HFFc6 (cell line): ENCODE data around the gene MAPRE2. TPM values are rescaled to one million over a fixed set of nuclear protein-coding genes. Genes with fewer than 3 reads are reported as not detected.

Experiments
- DNase-seq: peaks from one replicate; pipeline ENCODE4 v3.0.0-alpha.2; 2018
- H3K27ac Mint-ChIP-seq: 2 replicates; pipeline ENCODE4 v1.8.0; 2020; ENCODE audit warnings: mild to moderate bottlenecking, mixed read lengths
- H3K27me3 Mint-ChIP-seq: 2 replicates; pipeline ENCODE4 v1.8.0; 2021; ENCODE audit warnings: mild to moderate bottlenecking, moderate library complexity, mixed read lengths; ENCODE audit not compliant: insufficient read depth
- H3K36me3 Mint-ChIP-seq: 2 replicates; pipeline ENCODE4 v1.8.0; 2021; ENCODE audit warnings: low read depth, mixed read lengths
- H3K4me1 Mint-ChIP-seq: 2 replicates; pipeline ENCODE4 v1.8.0; 2020; ENCODE audit warnings: low read depth, mixed read lengths
- H3K4me3 Mint-ChIP-seq: 2 replicates; pipeline ENCODE4 v1.8.0; 2020; ENCODE audit warnings: mild to moderate bottlenecking, moderate library complexity, mixed read lengths
- H3K9me3 Mint-ChIP-seq: 2 replicates; pipeline ENCODE4 v1.8.0; 2020; ENCODE audit warnings: mild to moderate bottlenecking, mixed read lengths
- CTCF ChIP-seq: fragments of 200-600 bp; sonication (generic); IDR thresholded peaks from 2 replicates; pipeline ENCODE4 v1.5.0; 2021; ENCODE audit warnings: antibody characterized with exemption, mild to moderate bottlenecking
- total RNA-seq, 6 experiments: library from RNA; stranded (reverse); fragmentation: NEBNext Ultra II Directional; extraction: Animal tissue kit (Norgen Biotek cat#: 25700); gene quantifications; 2 replicates in 1 of 6; 3 replicates in 5 of 6; pipeline ENCODE4 v1.2.3, GENCODE V29; 2021

The MAPRE2 gene
- total RNA-seq, 6 experiments from 2014 or later: 22.4 to 39.1 (median 24.4) TPM

- TF ChIP-seq CTCF: no peak
- DNase-seq: no peak
- Mint-ChIP-seq H3K27me3 (peaks cover 11% of the 10 kb centered on the region; the same call in 1 of the 2 replicates), H3K4me3 (no peak overlapping the region), H3K36me3 (no peaks in the 10 kb centered on the region), H3K9me3 (no peaks in the 10 kb centered on the region), H3K27ac (no peak overlapping the region), H3K4me1 (no peaks in the 10 kb centered on the region)
Observed at GRCh38 chr18:35180455-35180854, 139.2 kb downstream of the MAPRE2 start.

- no peaks in the 10 kb centered on the region for H3K36me3 Mint-ChIP-seq
- DNase-seq: no peak
- H3K9me3 Mint-ChIP-seq: no peaks in the 10 kb centered on the region
- H3K27ac Mint-ChIP-seq: no peak overlapping the region
- H3K27me3 Mint-ChIP-seq: peaks cover 11% of the 10 kb centered on the region; the same call in 1 of the 2 replicates
- no peak for TF ChIP-seq CTCF
- H3K4me1 Mint-ChIP-seq: no peaks in the 10 kb centered on the region
- no peak overlapping the region for H3K4me3 Mint-ChIP-seq
Observed at GRCh38 chr18:35182151-35182550, 140.9 kb downstream of the MAPRE2 start.

- peaks cover 12% of the 10 kb centered on the region; the same call in 1 of the 2 replicates for H3K27me3 Mint-ChIP-seq
- no peak for TF ChIP-seq CTCF
- H3K4me1 Mint-ChIP-seq: no peaks in the 10 kb centered on the region
- no peaks in the 10 kb centered on the region for H3K9me3 Mint-ChIP-seq
- no peak overlapping the region for H3K27ac Mint-ChIP-seq
- H3K36me3 Mint-ChIP-seq: no peaks in the 10 kb centered on the region
- no peak overlapping the region for H3K4me3 Mint-ChIP-seq
- no peak for DNase-seq
Observed at GRCh38 chr18:35183886-35184285, 142.7 kb downstream of the MAPRE2 start.

- Mint-ChIP-seq H3K4me1 (no peaks in the 10 kb centered on the region), H3K9me3 (no peaks in the 10 kb centered on the region), H3K27ac (no peak overlapping the region), H3K4me3 (no peak overlapping the region), H3K36me3 (no peaks in the 10 kb centered on the region), H3K27me3 (peaks cover 18% of the 10 kb centered on the region)
- TF ChIP-seq CTCF: no peak
- no peak for DNase-seq
Observed at GRCh38 chr18:35185771-35186170, 144.6 kb downstream of the MAPRE2 start.

GRCh38 chr18:35186291-35187034 lies 145.2 kb downstream of the MAPRE2 start:
- TF ChIP-seq CTCF: no peak
- no peaks in the 10 kb centered on the region for H3K9me3 Mint-ChIP-seq
- H3K36me3 Mint-ChIP-seq: no peaks in the 10 kb centered on the region
- no peak overlapping the region for H3K4me3 Mint-ChIP-seq
- H3K27ac Mint-ChIP-seq: no peak overlapping the region
- no peaks in the 10 kb centered on the region for H3K4me1 Mint-ChIP-seq
- DNase-seq: no peak
- peaks cover 20% of the 10 kb centered on the region for H3K27me3 Mint-ChIP-seq
